ENCODE data around the gene CAPN14.
"Not testable (repeated sequence)": the region's sequence is repeated elsewhere in the genome, so short reads cannot be mapped to it uniquely, and the experiment has no call there.

The CAPN14 gene

DNA sequence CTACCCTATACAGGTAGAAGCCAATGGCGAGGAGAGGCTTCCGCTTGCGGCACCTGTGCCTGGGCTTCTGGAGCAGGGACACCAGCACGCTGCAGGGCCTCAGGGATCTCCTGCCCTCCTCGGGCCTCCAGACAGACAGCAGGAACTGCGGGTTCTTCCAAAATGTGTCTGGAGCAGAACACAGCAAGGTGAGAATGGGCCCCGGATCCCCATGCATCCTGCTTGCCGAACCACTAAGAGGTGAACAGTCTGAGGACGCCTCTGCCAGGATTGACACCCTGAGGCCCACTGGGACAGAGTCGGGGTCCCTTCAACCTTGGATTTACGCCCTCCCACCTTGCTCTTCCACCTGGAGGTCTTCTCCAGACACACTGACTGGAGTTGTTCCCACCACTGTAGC is 25.4 kb downstream of the CAPN14 start:
- DNase-seq = no peak

DNA sequence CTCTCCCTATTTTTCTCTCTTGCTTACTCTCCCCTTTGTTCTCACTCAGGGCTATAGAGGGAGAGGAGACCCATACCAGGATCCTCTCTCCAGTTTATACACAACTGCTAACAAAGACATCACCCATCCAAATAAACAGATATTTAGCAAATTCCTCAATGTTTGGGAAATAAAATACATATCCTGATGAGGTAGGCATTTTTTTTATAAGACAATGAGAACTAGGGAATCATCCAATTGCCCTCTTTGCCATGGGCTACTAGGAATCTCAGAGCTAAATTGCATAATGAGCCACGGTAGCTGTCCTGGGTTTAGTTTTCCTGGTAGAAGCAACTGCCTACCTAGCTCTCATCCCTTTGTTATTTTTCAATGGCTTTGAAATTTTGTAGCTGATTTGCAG is 27.1 kb downstream of the CAPN14 start:
- no peak for DNase-seq

DNA sequence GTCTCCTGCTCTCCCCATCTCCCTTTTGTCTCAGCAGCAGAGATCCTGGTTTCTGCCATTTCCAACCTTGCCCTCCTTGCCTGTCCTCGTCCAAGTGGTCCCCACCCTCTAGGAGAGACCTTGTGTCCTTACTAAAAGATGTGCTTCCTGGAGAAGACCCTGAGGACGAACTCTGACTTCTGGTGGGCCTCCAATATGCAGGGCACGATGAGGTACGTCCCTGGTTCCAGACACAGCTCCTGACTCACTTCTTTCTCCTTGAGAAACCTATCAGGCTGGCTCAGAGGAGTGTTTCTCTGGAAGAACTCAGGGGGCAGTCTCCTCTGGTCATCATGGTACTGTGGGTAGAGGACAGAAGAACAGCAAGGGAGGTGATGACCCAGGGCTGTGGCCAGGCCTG is 28.2 kb downstream of the CAPN14 start:
- DNase-seq = no peak

DNA sequence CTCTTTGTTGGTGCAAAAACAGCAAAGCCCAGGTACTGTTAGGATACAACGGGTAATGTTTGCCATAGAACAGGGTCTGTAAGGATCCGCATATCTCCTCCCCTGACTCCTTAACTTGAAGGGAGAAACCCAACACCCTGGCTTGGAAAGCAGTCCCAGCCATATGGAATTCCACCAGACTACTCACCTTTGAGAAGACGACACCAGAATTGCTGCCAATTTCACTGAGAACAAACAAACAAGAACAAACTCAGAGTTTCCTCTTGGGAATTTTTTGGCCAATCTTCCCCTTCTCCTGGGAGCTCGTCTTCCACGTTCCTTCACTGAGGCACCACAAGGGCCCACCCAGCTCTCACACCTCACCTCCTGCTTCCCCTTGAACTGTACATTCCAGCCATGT is 29.2 kb downstream of the CAPN14 start:
- DNase-seq = no peak

DNA sequence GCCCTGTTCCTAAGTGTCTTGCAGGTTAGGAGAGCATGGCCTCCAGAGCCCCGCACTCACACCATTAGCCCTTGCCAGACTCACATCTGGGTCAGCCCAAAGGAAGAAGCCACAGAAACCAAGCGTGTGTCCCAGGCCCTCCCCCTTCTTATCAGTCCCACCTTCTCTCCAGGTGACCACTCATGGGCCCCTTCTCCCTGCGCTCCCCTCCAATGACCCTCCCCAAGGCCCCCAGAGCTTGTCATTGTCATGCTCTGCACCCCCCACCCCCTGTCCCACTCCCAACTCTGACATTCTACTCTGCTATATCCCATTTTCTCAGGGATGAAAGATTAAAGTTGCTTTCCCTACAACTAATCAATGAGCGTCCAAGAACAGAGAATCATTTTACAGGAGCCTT is 30.1 kb downstream of the CAPN14 start:
- DNase-seq = no peak

DNA sequence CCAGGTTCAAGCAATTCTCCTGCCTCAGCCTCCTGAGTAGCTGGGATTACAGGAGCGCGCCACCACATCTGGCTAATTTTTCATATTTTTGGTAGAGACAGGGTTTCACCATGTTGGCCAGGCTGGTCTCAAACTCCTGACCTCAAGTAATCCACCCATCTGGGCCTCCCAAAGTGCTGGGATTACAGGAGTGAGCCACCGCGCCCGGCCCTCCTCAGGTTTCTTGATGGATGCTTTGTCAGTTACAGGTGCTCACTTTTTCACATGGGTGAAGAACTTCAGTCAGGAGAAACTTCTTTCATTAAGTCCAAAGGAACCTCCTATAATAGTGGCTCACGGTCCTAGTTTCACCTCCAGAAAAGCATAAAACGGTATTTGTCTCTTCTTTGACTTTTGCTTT is 33.3 kb downstream of the CAPN14 start:
- not testable (repeated sequence) for DNase-seq

DNA sequence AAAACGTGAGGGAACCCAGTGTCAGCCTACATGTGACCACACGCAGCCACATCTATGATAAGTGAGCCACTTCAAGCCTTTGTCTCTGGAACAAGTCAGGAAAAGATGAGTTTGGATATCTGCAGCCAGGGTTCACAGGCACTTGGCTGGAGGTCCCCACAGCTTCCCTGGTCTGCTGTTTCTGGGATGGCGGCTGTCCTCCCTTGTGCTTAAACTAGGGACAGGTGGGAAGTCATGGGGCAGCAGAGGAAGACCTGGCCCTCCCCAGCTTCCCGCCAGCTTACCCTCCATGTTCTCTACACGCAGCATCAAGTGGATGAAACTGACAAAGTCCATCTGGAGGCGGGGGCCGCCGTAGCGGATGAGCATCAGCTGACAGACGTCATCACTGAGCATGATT is 40.6 kb downstream of the CAPN14 start:
- no peak for DNase-seq

DNA sequence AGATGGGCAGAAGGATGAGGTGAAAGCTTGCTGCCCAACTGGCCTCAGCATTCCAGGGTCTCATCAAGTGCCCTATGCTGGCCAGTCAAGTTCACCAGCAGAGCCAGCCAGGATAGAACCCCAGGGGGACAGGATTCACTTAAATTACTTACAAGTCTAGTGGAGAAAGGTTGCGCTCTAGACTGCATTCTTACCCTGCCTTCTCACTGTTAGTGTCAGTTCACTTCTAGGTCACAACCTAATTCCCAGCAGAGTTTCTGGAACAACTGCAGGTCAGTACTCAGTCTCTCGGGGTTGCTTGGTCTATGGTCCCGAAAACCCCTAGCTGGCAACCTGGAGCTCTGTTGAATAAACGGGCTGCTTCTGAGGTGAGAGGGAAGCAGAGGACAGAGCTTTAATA is 46.2 kb downstream of the CAPN14 start:
- no peak for DNase-seq

DNA sequence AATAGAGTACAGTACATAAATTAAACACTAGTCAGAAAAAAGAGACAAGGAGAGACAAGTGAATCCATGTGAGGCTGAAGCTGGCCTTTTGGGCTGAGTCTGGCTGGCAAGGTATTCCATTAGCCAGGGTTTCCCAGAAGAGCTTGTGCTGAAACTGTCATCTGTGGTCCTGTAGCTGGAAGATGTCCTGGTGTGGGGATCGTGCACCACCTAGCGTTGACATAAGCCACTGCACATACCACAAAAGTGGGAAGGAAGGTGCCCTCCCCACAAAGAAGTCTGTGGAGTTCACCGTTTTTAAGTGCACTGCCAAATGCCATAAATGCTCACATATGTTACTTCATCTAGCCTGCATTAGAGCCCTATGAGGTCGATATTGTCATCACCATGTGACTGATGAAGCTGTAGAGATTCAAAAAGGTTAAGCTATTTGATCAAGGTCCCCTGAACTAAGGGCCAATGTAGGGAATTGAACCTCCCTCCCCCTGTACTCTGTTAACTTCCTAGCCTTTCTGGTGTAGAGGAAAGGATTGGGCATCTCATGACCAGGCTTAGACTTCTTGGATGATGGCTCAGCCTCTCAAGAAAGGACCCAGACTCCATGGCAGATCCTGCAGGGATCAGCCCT is 47.1 kb downstream of the CAPN14 start:
- DNase-seq = peak; percentile 74 to 80 (median 79)

DNA sequence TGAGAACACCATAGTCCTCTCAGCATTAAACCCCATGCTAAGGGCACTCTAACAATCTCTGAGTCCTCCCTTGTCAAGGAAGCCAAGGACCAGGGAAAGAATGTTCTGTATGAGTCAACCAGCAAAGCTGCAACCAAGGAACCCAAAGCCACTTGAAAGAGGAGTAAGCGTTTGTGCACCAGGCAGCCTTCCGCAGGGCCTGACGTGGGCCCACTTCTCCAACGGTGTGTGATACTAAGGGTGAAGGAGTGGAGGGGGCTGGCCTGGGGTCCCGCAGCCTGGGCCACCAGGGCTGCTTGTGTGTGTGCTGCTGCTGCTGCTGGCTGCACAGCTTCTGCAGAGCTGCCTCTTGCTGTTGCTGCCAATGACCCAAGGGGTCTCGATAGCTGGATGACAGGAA is 49.0 kb downstream of the CAPN14 start:
- no peak for DNase-seq

DNA sequence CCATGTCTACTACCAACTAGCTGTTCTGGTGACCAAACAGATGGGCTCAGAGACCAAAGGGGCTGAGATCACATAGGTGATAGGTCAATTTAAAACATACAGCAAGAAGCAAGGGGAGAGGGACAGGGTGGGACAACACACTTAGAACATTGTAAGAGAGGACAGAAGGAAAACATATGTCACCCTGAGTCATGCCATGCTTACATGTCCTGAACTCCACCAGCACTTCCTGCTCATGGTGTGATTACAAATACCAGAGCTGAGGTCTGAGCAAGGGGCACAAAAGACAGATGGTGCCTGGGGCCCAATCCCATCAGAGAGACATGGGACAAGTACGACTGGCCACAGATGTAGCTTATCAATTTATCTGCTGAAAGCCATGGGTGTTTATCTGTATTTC is 50.4 kb downstream of the CAPN14 start:
- peak; percentile 18 to 39 (median 32) for DNase-seq

DNA sequence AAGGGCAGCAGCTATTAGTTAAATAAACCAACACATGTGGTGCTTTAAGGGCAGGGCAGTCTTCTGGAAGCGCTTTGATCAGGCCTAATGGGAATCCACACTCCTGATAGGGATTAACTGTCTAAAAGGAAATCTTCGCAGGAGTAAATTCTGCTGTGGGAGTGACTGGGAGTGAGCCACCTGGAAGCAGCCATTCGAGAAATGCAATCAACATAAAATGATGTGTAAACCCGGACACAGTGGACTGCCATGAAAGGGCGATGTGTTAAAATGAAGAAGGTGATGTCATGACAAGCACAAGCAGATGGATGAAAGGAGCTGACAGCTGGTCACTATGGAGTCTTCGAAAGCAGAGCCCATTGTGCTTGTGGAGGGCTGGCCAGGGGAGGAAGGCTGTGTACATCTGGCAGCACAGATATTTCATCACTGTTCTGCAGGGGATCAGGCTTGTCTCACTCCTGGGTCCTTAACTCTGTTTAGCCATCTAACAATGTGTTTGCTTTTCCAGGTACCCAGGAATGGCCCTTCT is 54.2 kb downstream of the CAPN14 start:
- no peak for DNase-seq

DNA sequence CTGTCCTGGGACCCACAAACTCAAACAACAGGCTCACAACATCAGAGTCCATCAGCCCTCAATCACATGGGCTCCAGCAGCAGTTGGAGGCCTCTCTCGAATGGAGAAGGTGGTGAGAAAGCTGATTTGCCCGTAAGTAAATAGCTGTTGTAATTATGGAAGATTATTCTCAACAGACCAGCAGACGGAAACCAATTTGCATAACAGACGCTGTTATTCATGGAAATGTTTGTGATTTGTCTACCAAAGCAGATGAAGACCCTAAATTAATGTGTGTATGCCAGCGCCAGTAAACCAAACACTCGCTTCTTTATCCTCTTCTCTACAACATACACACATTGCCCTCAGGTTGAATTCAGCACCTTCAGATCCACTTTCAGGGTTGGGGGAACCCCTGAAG is 55.7 kb downstream of the CAPN14 start:
- no peak for DNase-seq

DNA sequence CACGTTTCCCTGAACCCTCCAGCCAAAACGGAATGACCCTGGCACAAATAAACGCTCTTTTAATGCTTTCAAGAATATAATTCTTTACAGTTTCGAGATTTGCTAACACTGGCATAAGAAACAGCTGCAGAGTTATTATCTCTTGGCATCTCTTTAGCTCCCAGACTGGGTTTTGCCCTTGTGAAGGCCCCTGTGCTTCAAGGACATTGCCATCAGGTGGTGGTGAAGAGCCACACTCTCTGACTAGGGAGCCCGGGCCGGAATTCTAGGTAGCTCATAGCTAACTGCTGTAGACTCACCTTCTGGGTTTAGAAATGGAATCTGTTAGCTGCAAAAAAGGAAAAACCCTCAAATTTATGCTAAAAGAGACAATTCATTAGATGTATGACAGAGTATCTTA is 65.8 kb downstream of the CAPN14 start:
- DNase-seq = no peak

DNA sequence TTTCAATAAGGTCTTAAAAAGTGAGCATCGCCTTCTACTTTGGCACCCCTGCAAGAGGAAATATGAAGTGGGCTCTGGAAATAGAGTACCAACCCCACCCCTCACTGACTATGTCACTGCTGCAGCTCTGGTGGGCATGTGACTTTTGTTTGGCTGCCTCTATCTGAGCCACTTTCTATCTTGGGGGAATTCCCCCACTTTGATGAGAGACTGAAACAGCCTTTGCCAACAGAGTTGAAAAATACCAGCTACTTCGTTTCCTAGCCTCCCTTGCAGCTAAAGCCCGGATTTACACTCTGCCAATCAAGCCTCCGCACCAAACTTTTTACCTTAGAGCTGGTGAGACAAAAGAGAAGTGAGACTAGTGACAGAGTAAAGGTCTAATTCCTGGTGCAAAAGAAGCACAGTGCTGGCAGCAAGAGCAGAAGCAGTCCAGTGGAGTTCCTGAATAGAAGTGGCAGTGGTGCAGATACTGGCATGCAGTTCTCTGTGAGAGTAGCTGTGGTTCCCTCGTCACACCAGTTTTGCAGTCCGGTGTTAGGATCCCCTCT is 67.1 kb downstream of the CAPN14 start:
- no peak for DNase-seq

DNA sequence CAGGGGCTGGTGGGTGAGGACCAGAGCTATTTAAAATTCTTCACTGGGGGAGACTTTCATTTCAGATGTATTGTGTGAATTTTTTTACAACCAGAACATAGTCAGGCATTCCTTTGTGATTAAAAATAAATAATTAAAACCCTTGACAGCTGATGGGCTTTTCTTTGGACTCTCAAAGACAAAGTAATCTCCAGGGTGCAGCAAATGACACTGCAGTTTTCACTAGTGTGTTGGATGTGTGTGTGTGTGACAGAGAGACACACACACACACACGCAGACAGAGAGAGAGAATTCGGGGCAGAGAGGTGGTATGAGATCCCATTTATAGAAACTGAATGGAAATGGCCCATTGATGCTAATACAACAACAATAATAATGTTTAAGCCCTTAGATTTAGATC is 68.8 kb downstream of the CAPN14 start:
- DNase-seq = no peak

DNA sequence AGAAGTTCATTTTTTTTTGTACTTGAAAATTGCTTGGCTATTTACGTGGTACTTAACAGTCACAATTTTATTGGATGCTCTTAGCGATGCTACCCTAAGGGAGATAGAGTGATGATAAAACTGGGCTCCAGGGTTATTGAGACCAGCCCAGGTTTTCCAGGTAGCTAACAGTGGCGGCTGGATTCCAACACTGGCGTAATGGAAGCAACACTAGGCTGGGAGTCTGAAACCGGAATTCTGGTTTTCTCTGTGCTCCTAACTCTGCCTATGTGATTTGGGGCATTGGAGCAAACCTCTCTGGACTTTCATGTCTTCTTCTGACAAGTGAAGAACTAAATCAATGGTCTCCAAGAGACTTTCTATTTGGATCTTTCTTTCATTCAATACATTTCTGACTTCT is 69.7 kb downstream of the CAPN14 start:
- no peak for DNase-seq

DNA sequence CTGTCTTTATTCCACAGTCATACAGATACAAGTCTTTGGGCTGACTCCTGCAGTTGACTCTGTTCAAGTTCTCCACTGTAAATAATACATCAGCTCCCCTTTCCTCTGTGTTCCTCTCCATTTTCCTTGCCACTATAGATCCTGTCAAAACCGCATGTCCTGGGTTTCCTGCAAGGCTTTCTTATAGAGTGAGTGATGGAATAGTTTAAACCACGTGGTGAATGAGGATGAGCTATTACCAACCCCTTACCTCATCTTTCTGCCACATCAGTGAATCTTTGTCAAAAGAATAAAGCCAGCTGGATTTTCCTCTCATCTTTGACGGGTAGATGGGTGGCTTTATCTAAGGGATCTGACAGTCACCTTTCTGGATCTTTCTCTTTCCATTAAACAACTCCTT is 75.2 kb downstream of the CAPN14 start:
- no peak for DNase-seq

DNA sequence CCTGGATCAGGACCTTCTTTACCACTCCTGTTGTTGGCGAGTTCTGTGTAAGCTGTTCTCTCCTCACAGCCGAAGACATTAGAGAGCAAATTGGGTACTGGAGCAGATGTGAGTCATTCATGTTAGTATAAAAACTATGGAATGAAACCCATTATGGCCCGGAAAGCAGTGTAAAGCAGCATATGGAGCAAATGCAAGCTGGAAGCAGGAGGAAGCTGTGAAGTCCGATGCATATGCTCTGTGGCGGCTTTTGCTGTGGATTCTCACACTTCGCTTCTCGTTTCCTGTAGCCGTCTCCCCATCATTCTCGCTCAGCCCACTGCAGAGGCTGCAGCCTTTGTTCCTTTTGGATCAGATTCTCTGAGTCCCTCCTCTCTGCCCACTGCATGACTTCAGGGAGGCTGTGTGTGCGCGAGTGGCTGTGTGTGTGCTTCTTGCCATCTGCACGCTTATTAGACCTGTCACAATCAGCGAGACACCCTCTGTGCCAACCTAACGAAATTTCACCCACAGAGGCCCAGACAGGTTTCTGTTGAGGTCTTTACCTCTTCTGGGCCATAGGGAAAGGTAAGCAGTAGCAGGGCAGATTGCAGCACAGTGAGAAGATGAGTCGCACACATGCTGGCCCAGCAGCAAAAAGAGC is 75.8 kb downstream of the CAPN14 start:
- no peak for DNase-seq

DNA sequence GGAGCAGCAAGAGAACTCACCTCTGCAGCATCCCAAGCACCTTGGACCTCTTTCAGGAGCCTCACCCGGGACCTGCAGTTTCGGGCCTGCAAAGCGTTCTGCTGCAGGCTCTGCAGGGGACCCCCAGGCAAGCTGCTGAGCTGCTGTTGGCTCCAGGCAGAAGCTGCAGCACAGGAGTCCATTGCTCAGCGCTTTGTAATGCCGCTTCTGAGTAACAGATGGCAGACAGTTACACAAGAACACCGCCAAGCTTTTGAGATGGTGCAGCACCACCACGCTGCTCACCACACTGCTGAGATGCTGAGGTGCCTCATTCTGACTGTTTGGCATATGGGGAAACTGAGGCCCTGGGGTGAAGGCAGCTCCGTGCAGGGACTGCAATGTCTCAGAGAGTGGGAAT is 77.2 kb downstream of the CAPN14 start:
- DNase-seq = no peak

DNA sequence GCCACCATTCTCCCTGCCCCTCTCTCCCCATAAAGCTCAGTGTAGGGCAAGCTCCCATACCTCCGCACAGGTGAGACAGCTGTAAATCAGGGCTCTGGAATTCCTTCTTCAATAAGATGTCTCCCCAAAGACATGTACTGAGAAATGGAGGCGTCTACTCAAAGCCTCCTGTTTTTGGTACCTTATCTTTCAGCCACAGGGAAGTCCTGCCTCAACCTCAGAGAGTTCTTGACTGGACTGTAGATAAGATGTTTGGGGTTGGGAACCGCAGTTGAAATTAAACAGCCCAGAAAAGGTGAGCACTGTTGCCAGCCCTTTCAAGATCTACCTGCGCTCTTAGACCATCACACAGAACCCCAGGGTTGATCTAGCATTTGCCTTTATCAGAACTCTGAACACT is 77.6 kb downstream of the CAPN14 start:
- DNase-seq = no peak

DNA sequence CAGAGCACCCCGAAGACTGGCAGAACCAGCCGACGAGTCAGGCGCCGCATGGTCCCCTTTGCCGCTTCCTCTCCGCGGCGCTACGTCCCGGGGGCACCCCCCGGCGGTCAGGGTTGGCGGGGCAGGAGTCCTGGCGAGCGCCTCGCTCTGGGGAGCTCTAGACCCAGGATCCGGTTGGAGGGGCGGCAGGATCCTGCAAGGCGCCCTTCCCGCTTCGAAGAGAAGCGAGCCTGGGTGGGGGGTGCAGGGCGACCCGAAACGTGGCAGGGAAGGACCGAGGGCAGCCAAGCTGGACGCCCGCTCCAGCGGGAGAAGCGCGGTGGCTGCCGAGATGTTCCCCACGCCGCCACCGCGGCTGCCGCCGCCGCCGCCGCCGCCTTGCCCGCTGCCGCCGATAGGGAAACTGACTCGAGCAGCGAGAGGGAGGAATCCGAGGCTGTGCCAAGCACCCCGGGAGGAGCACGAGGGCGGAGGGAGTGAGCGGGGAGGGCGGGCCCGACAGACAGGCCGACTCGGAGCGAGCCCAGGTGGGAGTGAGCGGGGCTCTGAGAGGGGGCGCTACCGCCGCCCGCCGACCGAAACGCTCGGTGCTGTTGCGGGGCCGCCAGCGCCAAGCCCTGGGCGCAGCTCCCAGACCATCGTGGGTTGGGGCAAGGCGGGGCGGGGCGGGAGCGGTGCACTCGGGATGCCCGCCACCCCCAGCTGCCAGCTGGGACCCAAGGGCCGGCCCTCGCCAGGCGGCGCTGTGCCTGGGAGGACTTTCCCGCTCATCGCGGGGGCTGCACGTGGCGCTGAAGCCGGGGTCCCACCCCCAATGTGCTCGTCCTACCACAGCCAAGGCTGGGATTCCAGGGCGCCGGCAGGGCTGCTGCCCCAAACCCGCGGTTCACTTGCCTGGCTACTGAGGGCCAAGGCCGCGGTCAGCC is 79.0 kb downstream of the CAPN14 start, which contains the start of gene GALNT14:
GALNT14 (minus strand) TSS at position 404 of the 926 bp plus-strand sequence; CDS start at position 50, 354 bp downstream.
- DNase-seq = peak; percentile 70 to 91 (median 81)

All from suppressor macrophage treated with lipopolysaccharide for 1 hour (primary cell).